BE2C (cell line): ENCODE data around the gene CREB5.

Experiments used
- DNase-seq: peaks from one replicate; pipeline ENCODE4 v3.0.0-alpha.2; 2020
- H3K27me3 ChIP-seq: fragments of 250-450 bp; sonication (Bioruptor Pico); 2 replicates; pipeline ENCODE4 v1.5.1; 2020; ENCODE audit warnings: mild to moderate bottlenecking
- H3K36me3 ChIP-seq: fragments of 250-450 bp; sonication (Bioruptor Pico); 2 replicates; pipeline ENCODE4 v1.5.1; 2020; ENCODE audit warnings: mild to moderate bottlenecking
- H3K4me1 ChIP-seq: fragments of 250-450 bp; sonication (Bioruptor Pico); 2 replicates; pipeline ENCODE4 v1.5.1; 2020
- H3K4me3 ChIP-seq: 2 replicates; pipeline ENCODE4 v1.5.1; 2011; ENCODE audit warnings: low read depth, low read length
- H3K9me3 ChIP-seq: fragments of 250-450 bp; sonication (Bioruptor Pico); 2 replicates; pipeline ENCODE4 v1.5.1; 2020
- CTCF ChIP-seq: IDR thresholded peaks from 2 replicates; pipeline ENCODE4 v1.5.1; 2012; ENCODE audit warnings: mild to moderate bottlenecking, low read depth, low read length

Gene CREB5

GRCh38 chr7:28705350-28705749 is 293.0 kb downstream of the CREB5 start:
- H3K9me3 ChIP-seq, result no peaks in the 10 kb centered on the region; the same call in 1 of the 2 replicates
- TF ChIP-seq CTCF, result no peak
- H3K27me3 ChIP-seq, result no peaks in the 10 kb centered on the region
- no peak overlapping the region for H3K4me3 ChIP-seq
- H3K36me3 ChIP-seq, result no peaks in the 10 kb centered on the region
- no peak for DNase-seq
- H3K4me1 ChIP-seq, result peaks cover 12% of the 10 kb centered on the region

- H3K27me3 ChIP-seq, result no peaks in the 10 kb centered on the region
- no peak for DNase-seq
- TF ChIP-seq CTCF, result no peak
- peaks cover 9% of the 10 kb centered on the region for H3K4me1 ChIP-seq
- no peak overlapping the region for H3K4me3 ChIP-seq
- H3K9me3 ChIP-seq, result no peaks in the 10 kb centered on the region; the same call in 1 of the 2 replicates
- H3K36me3 ChIP-seq, result no peaks in the 10 kb centered on the region
Observed at GRCh38 chr7:28706584-28706983, 294.3 kb downstream of the CREB5 start.

GRCh38 chr7:28707291-28707690 is 295.0 kb downstream of the CREB5 start:
- Histone ChIP-seq H3K4me1 (peaks cover 9% of the 10 kb centered on the region), H3K4me3 (peak overlapping the region; percentile 3; the same call in 1 of the 2 replicates), H3K9me3 (no peaks in the 10 kb centered on the region; the same call in 1 of the 2 replicates), H3K36me3 (no peaks in the 10 kb centered on the region), H3K27me3 (no peaks in the 10 kb centered on the region)
- no peak for TF ChIP-seq CTCF
- peak; percentile 55 for DNase-seq

GRCh38 chr7:28708033-28708951 is 296.0 kb downstream of the CREB5 start:
- no peaks in the 10 kb centered on the region; the same call in 1 of the 2 replicates for H3K9me3 ChIP-seq
- peaks cover 9% of the 10 kb centered on the region for H3K4me1 ChIP-seq
- H3K27me3 ChIP-seq, result no peaks in the 10 kb centered on the region
- TF ChIP-seq CTCF, result no peak
- DNase-seq, result no peak
- no peaks in the 10 kb centered on the region for H3K36me3 ChIP-seq
- H3K4me3 ChIP-seq, result no peak overlapping the region; the same call in 1 of the 2 replicates

- H3K4me1 ChIP-seq, result peaks cover 9% of the 10 kb centered on the region
- TF ChIP-seq CTCF, result no peak
- no peaks in the 10 kb centered on the region; the same call in 1 of the 2 replicates for H3K9me3 ChIP-seq
- H3K4me3 ChIP-seq, result no peak overlapping the region
- no peaks in the 10 kb centered on the region for H3K36me3 ChIP-seq
- no peaks in the 10 kb centered on the region for H3K27me3 ChIP-seq
- DNase-seq, result no peak
Observed at GRCh38 chr7:28709748-28710147, 297.4 kb downstream of the CREB5 start.

- no peak for TF ChIP-seq CTCF
- Histone ChIP-seq H3K9me3 (no peaks in the 10 kb centered on the region; the same call in 1 of the 2 replicates), H3K4me1 (peaks cover 9% of the 10 kb centered on the region), H3K36me3 (no peaks in the 10 kb centered on the region), H3K27me3 (no peaks in the 10 kb centered on the region), H3K4me3 (no peak overlapping the region)
- DNase-seq, result no peak
Observed at GRCh38 chr7:28711114-28711513, 298.8 kb downstream of the CREB5 start.
